Psoas muscle (tissue), 8 donors: Measurements from ENCODE around the gene ZBTB47. TPM values are rescaled to one million over a fixed set of nuclear protein-coding genes. Genes with fewer than 3 reads are reported as not detected.

Source experiments
- ATAC-seq, 4 donors: fragments of 200-7000 bp; cut with Tn5 transposase; one replicate each; pipeline ENCODE4 v1.9.1; 2020; ENCODE audit warnings: moderate library complexity in 3 of 4, mild to moderate bottlenecking in 2 of 4
- DNase-seq, 2 donors: peaks; one replicate each; pipeline ENCODE4 v3.0.0-alpha.2; 2020
- H3K27ac ChIP-seq: fragments of 200-600 bp; one replicate; pipeline ENCODE4 v1.8.0; 2022
- H3K27me3 ChIP-seq, 3 donors: fragments of 200-600 bp in 1 of 3; one replicate each; pipeline versions ENCODE4 v1.6.1 to v1.8.0; 2013 to 2022; ENCODE audit warnings: low read length in 2 of 3, mild to moderate bottlenecking in 2 of 3, moderate library complexity in 1 of 3; ENCODE audit not compliant: insufficient read depth in 3 of 3
- H3K36me3 ChIP-seq, 2 donors: fragments of 200-600 bp in 1 of 2; one replicate each; pipeline versions ENCODE4 v1.6.1 to v1.8.0; 2013 to 2022; ENCODE audit warnings: low read depth in 1 of 2, mild to moderate bottlenecking in 1 of 2, moderate library complexity in 1 of 2; ENCODE audit not compliant: insufficient read depth in 1 of 2
- H3K4me1 ChIP-seq: fragments of 200-600 bp; one replicate; pipeline ENCODE4 v1.8.0; 2022
- H3K4me3 ChIP-seq: fragments of 200-600 bp; one replicate; pipeline ENCODE4 v1.8.0; 2022; ENCODE audit warnings: mild to moderate bottlenecking
- H3K9me3 ChIP-seq: fragments of 200-600 bp; one replicate; pipeline ENCODE4 v1.8.0; 2022
- CTCF ChIP-seq: fragments of 200-600 bp; IDR thresholded peaks from one replicate; pipeline ENCODE4 v1.8.0; 2022; ENCODE audit warnings: antibody characterized with exemption
- WGBS, 3 donors: extraction: QIAGEN DNeasy Blood & Tissue Kit; methylation state at CpG; one replicate each; pipeline versions ENCODE4 v1.1.6 to v1.1.7; 2013; 5-methylcytosine and 5-hydroxymethylcytosine counted together
- intact Hi-C, 2 donors: fragments of 100-400 bp; cut with DNase I; formaldehyde crosslinking; loops; one replicate each; pipeline versions ENCODE4 v1.11.0 to v1.14.2; 2022
- polyA plus RNA-seq, 3 donors: library from polyadenylated mRNA; stranded (reverse); fragments of 200-250 nt; gene quantifications; one replicate each; pipeline ENCODE4 v1.2.3, GENCODE V29; 2013
- total RNA-seq, 4 donors: library from RNA; stranded (reverse); fragmentation: NEBNext Ultra II Directional in 2 of 4; extraction: Animal tissue kit (Norgen Biotek cat#: 25700) in 2 of 4; gene quantifications; one replicate each; pipeline versions ENCODE4 v1.2.1 to v1.2.4, GENCODE V29; 2021 to 2023
- donor health status: healthy with polysubstance abuse.
- donor health status: DM: no; HTN: no; CAD: no; lungs with moderate emphysema.
- donor health status: Bipolar disorder and iron deficiency.
- donor health status: healthy.
- donor health status: DM: yes; HTN: yes; CAD: no.
- donor health status: DM: no; HTN: no; CAD: no.
- donor health status: DM: no; HTN: no; CAD: no.
- donor health status: DM: yes; HTN: yes; CAD: no.

Gene ZBTB47
- total and polyA plus RNA-seq, 7 donors: 41.6 to 151 (median 90.3) TPM

- intact Hi-C loops: no loop called here
- peak overlapping the region; percentile 98 for H3K27ac ChIP-seq
- H3K9me3 ChIP-seq: no peaks in the 10 kb centered on the region
- no peak for DNase-seq
- peaks cover 0 to 35% of the 10 kb centered on the region in 2 donors for H3K36me3 ChIP-seq
- TF ChIP-seq CTCF: no peak
- peak overlapping the region; percentile 71 for H3K4me3 ChIP-seq
- H3K4me1 ChIP-seq: peaks cover 37% of the 10 kb centered on the region
- ATAC-seq: no peak
- H3K27me3 ChIP-seq: no peaks in the 10 kb centered on the region
- WGBS, 3 donors: 59 to 76% (median 72%) methylated on average over 9 of the region's 9 CpGs
These were observed 36.0 kb downstream of the ZBTB47 start for GRCh38 chr3:42689421-42690014.

- 74 to 77% (median 77%) methylated on average over 7 of the region's 7 CpGs for WGBS, 3 donors
- intact Hi-C loops: no loop called here
- no peak for TF ChIP-seq CTCF
- H3K27ac ChIP-seq: peak overlapping the region; percentile 98
- DNase-seq (peak in 1 of 2 donors; percentile 40), ATAC-seq (no peak)
- H3K36me3 ChIP-seq: peaks cover 0 to 35% of the 10 kb centered on the region in 2 donors
- no peaks in the 10 kb centered on the region for H3K9me3 ChIP-seq
- H3K4me1 ChIP-seq: peaks cover 30% of the 10 kb centered on the region
- no peak overlapping the region for H3K4me3 ChIP-seq
- no peaks in the 10 kb centered on the region for H3K27me3 ChIP-seq
These were observed 36.7 kb downstream of the ZBTB47 start for GRCh38 chr3:42690191-42690590.

GRCh38 chr3:42690766-42691680 is 37.5 kb downstream of the ZBTB47 start:
- DNase-seq: peak in 1 of 2 donors; percentile 43
- WGBS, 3 donors: 56 to 69% (median 56%) methylated on average over 10 of the region's 10 CpGs
- Histone ChIP-seq H3K9me3 (no peaks in the 10 kb centered on the region), H3K27me3 (no peaks in the 10 kb centered on the region), H3K4me1 (peaks cover 25% of the 10 kb centered on the region), H3K4me3 (no peak overlapping the region), H3K27ac (peak overlapping the region; percentile 100), H3K36me3 (peaks cover 0 to 35% of the 10 kb centered on the region in 2 donors)
- no peak for TF ChIP-seq CTCF
- ATAC-seq: peak in 1 of 4 donors; percentile 6
- intact Hi-C loops: no loop called here

GRCh38 chr3:42691816-42692666 is 38.5 kb downstream of the ZBTB47 start:
- Histone ChIP-seq H3K36me3 (peaks cover 0 to 35% of the 10 kb centered on the region in 2 donors), H3K4me1 (peaks cover 17% of the 10 kb centered on the region), H3K27ac (peak overlapping the region; percentile 100), H3K9me3 (no peaks in the 10 kb centered on the region), H3K4me3 (no peak overlapping the region), H3K27me3 (no peaks in the 10 kb centered on the region)
- 61 to 77% (median 69%) methylated on average over 13 of the region's 13 CpGs for WGBS, 3 donors
- no peak for TF ChIP-seq CTCF
- ATAC-seq (peak in 1 of 4 donors; percentile 2), DNase-seq (no peak)
- intact Hi-C loops: no loop called here
